HepG2 (cell line): ENCODE results near the gene COX5B. TPM values are rescaled to one million over a fixed set of nuclear protein-coding genes. Genes with fewer than 3 reads are reported as not detected.

Experiments
- AGO2 ChIP-seq: fragments of 200-400 bp; formaldehyde crosslinking; optimal IDR thresholded peaks from 2 replicates; pipeline ENCODE3; 2017; ENCODE audit warnings: mild to moderate bottlenecking, low read depth, low read length, moderate library complexity
- CCAR2 ChIP-seq: fragments of 200-400 bp; formaldehyde crosslinking; optimal IDR thresholded peaks from 2 replicates; pipeline ENCODE3; 2018; ENCODE audit warnings: low read depth, mild to moderate bottlenecking, low read length, moderate library complexity
- CENPT ChIP-seq: sonication (generic); formaldehyde crosslinking; IDR thresholded peaks from 2 replicates; pipeline ENCODE4 v1.8.0; 2022; ENCODE audit warnings: low read depth, mild to moderate bottlenecking, moderate library complexity, missing genetic modification reagents
- ETV5 ChIP-seq: IDR thresholded peaks from 2 replicates; pipeline ENCODE4 v1.6.1; 2018; ENCODE audit warnings: missing biosample characterization, missing genetic modification reagents, inconsistent platforms, borderline replicate concordance
- FOXM1 ChIP-seq: sonication (generic); formaldehyde crosslinking; IDR thresholded peaks from 2 replicates; pipeline ENCODE4 v1.5.0; 2020; ENCODE audit warnings: missing genetic modification reagents
- NONO ChIP-seq, 2 experiments: fragments of 450-650 bp in 1 of 2; sonication (generic) in 1 of 2; formaldehyde crosslinking in 1 of 2; IDR thresholded peaks in 1 of 2; conservative IDR thresholded peaks in 1 of 2; 2 replicates each; pipeline versions ENCODE4 v1.6.1 to v1.8.0; 2017 to 2022; ENCODE audit warnings: mild to moderate bottlenecking in 1 of 2, missing genetic modification reagents in 1 of 2, moderate library complexity in 1 of 2
- RAD51 ChIP-seq: fragments of 450-650 bp; IDR thresholded peaks from 2 replicates; pipeline ENCODE4 v1.6.1; 2016; ENCODE audit warnings: borderline replicate concordance
- RFXAP ChIP-seq: sonication (generic); formaldehyde crosslinking; IDR thresholded peaks from 2 replicates; pipeline ENCODE4 v1.4.0; 2020; ENCODE audit warnings: missing genetic modification reagents, borderline replicate concordance
- SSRP1 ChIP-seq: IDR thresholded peaks from 2 replicates; pipeline ENCODE4 v1.6.1; 2016; ENCODE audit warnings: control low read depth
- ZKSCAN1 ChIP-seq: fragments of 150-350 bp; IDR thresholded peaks from 2 replicates; pipeline ENCODE4 v1.6.1; 2014; ENCODE audit warnings: low read length
- ZKSCAN5 ChIP-seq: sonication (generic); formaldehyde crosslinking; IDR thresholded peaks from 2 replicates; pipeline ENCODE4 v1.5.1; 2020; ENCODE audit warnings: mild to moderate bottlenecking, missing genetic modification reagents
- ZMYM3 ChIP-seq: sonication (generic); formaldehyde crosslinking; IDR thresholded peaks from 2 replicates; pipeline ENCODE4 v1.5.1; 2020; ENCODE audit warnings: mild to moderate bottlenecking, missing genetic modification reagents
- ZNF256 ChIP-seq: sonication (generic); formaldehyde crosslinking; conservative IDR thresholded peaks from 2 replicates; pipeline ENCODE4 v1.4.0; 2020; ENCODE audit warnings: missing genetic modification reagents
- ZNF33A ChIP-seq: sonication (generic); formaldehyde crosslinking; IDR thresholded peaks from 2 replicates; pipeline ENCODE4 v1.5.1; 2020; ENCODE audit warnings: missing genetic modification reagents, mild to moderate bottlenecking, moderate library complexity, borderline replicate concordance
- ZNF382 ChIP-seq: sonication (generic); formaldehyde crosslinking; IDR thresholded peaks from 2 replicates; pipeline ENCODE4 v1.5.0; 2020; ENCODE audit warnings: missing genetic modification reagents, mild to moderate bottlenecking, borderline replicate concordance
- ZNF468 ChIP-seq: sonication (generic); formaldehyde crosslinking; IDR thresholded peaks from 2 replicates; pipeline ENCODE4 v1.8.0; 2022; ENCODE audit warnings: mild to moderate bottlenecking, moderate library complexity, missing genetic modification reagents
- ZNF510 ChIP-seq: sonication (generic); formaldehyde crosslinking; IDR thresholded peaks from 2 replicates; pipeline ENCODE4 v1.4.0; 2020; ENCODE audit warnings: low read depth, mild to moderate bottlenecking, missing genetic modification reagents
- ZNF616 ChIP-seq: sonication (generic); formaldehyde crosslinking; IDR thresholded peaks from 2 replicates; pipeline ENCODE4 v1.5.0; 2020; ENCODE audit warnings: low read depth, mild to moderate bottlenecking, missing genetic modification reagents
- polyA plus RNA-seq, 8 experiments: library from polyadenylated mRNA; depleted of rRNA in 3 of 8; stranded (reverse) in 7 of 8; unstranded in 1 of 8; fragments of >200 nt; fragmentation: Illumina TruSeq in 4 of 8; extraction: Trizol in 4 of 8; gene quantifications; 2 replicates each; pipeline versions ENCODE4 v1.2.1 to v1.2.3, GENCODE V29; 2011 to 2016; ENCODE audit warnings: low read depth in 4 of 8, missing spikeins in 1 of 8, mixed read lengths in 1 of 8; ENCODE audit not compliant: insufficient read depth in 1 of 8
- total RNA-seq, 5 experiments: library from RNA; depleted of rRNA; stranded (reverse); fragments of >200 nt; fragmentation: Illumina TruSeq; extraction: Trizol; gene quantifications; 2 replicates each; pipeline ENCODE4 v1.2.3, GENCODE V29; 2016; ENCODE audit warnings: low read depth in 1 of 5
- TF ChIP-seq, protein P1 (sequence below), 2 experiments: sonication (generic) in 1 of 2; formaldehyde crosslinking in 1 of 2; IDR thresholded peaks; 2 replicates each; pipeline versions ENCODE4 v1.6.1 to v1.9.0; 2014 to 2022; ENCODE audit warnings: antibody characterized with exemption in 1 of 2, borderline replicate concordance in 1 of 2, inconsistent platforms in 1 of 2, low read depth in 1 of 2, missing genetic modification reagents in 1 of 2
- TF ChIP-seq, protein P2 (sequence below), 2 experiments: IDR thresholded peaks; 2 replicates each; pipeline ENCODE4 v1.6.1; 2011 to 2012; ENCODE audit warnings: low read length in 2 of 2, borderline replicate concordance in 1 of 2, low read depth in 1 of 2, mild to moderate bottlenecking in 1 of 2, moderate library complexity in 1 of 2

The COX5B gene
- total and polyA plus RNA-seq, 2 of the 13 experiments (the other 11 are each of a cell fraction or from before 2014, with no cell fraction given), result 453 to 536 TPM

DNA sequence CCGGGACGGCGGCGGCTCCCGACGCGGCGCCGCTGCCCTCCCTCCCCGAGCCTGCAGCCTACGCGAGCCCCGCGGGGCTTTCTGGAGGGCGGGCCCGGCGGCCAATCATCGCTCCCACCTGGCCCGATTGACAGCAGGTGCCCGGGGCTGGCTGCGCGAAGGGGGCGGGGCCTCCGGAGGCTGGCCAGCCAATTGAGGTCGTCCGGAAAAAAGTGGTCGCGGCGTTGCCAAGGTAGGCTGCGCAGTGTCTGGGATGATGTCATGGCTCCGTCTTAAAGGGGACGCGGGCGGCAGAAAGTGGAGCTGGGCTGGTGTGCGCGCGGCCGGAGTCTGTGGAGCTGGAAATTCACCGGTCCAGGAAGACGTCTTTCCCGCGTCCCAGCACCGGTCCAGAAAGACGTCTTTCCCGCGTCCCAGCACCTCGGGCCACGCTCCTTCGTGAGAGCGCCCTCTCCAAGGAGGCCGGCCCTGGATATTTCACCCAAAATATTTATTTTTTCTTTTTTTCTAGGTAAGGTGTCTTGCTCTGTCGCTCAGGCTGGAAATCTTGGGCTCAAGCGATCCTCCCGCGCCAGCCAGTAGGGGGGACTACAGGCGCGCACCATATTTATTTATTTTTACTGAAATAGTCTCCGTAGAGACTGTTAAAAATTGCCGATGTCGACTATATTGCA is 18.2 kb downstream of the COX5B start, which contains the start of gene ACTR1B (continued):
- no peak for TF ChIP-seq ZKSCAN1
- TF ChIP-seq RFXAP, result peak; percentile 99
- no peak for TF ChIP-seq ZNF468 (CRISPR knock-in tag)
- no peak for TF ChIP-seq ZNF616 (CRISPR knock-in tag)
- TF ChIP-seq, protein P1, sequence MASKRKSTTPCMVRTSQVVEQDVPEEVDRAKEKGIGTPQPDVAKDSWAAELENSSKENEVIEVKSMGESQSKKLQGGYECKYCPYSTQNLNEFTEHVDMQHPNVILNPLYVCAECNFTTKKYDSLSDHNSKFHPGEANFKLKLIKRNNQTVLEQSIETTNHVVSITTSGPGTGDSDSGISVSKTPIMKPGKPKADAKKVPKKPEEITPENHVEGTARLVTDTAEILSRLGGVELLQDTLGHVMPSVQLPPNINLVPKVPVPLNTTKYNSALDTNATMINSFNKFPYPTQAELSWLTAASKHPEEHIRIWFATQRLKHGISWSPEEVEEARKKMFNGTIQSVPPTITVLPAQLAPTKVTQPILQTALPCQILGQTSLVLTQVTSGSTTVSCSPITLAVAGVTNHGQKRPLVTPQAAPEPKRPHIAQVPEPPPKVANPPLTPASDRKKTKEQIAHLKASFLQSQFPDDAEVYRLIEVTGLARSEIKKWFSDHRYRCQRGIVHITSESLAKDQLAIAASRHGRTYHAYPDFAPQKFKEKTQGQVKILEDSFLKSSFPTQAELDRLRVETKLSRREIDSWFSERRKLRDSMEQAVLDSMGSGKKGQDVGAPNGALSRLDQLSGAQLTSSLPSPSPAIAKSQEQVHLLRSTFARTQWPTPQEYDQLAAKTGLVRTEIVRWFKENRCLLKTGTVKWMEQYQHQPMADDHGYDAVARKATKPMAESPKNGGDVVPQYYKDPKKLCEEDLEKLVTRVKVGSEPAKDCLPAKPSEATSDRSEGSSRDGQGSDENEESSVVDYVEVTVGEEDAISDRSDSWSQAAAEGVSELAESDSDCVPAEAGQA (IDR thresholded peaks at IDR 0.05; ENCODE audit: low read depth), result peak; percentile 51
- TF ChIP-seq, protein P1 (CRISPR knock-in tag; IDR thresholded peaks at IDR 0.05; ENCODE audit: borderline replicate concordance), result 0 out of 2 replicates have a peak, but pooled peaks have one; percentile 54
- TF ChIP-seq, protein P2, sequence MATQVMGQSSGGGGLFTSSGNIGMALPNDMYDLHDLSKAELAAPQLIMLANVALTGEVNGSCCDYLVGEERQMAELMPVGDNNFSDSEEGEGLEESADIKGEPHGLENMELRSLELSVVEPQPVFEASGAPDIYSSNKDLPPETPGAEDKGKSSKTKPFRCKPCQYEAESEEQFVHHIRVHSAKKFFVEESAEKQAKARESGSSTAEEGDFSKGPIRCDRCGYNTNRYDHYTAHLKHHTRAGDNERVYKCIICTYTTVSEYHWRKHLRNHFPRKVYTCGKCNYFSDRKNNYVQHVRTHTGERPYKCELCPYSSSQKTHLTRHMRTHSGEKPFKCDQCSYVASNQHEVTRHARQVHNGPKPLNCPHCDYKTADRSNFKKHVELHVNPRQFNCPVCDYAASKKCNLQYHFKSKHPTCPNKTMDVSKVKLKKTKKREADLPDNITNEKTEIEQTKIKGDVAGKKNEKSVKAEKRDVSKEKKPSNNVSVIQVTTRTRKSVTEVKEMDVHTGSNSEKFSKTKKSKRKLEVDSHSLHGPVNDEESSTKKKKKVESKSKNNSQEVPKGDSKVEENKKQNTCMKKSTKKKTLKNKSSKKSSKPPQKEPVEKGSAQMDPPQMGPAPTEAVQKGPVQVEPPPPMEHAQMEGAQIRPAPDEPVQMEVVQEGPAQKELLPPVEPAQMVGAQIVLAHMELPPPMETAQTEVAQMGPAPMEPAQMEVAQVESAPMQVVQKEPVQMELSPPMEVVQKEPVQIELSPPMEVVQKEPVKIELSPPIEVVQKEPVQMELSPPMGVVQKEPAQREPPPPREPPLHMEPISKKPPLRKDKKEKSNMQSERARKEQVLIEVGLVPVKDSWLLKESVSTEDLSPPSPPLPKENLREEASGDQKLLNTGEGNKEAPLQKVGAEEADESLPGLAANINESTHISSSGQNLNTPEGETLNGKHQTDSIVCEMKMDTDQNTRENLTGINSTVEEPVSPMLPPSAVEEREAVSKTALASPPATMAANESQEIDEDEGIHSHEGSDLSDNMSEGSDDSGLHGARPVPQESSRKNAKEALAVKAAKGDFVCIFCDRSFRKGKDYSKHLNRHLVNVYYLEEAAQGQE (IDR thresholded peaks at IDR 0.05; ENCODE audit: borderline replicate concordance in 1 of 2, low read depth in 1 of 2, low read length in 2 of 2), result no peak
- peak; percentile 49; the same call in 1 of the 2 replicates for TF ChIP-seq ETV5
- no peak for TF ChIP-seq FOXM1 (CRISPR knock-in tag)
- TF ChIP-seq ZKSCAN5 (CRISPR knock-in tag), result no peak
- TF ChIP-seq ZNF382, result no peak
- TF ChIP-seq AGO2, result no peak
- TF ChIP-seq NONO (IDR thresholded peaks at IDR 0.05), result no peak
- no peak for TF ChIP-seq NONO (CRISPR knock-in tag; conservative IDR thresholded peaks at IDR 0.05)
- TF ChIP-seq ZNF256 (CRISPR knock-in tag), result peak; percentile 76
- TF ChIP-seq RAD51, result no peak
- no peak for TF ChIP-seq CCAR2
- no peak for TF ChIP-seq CENPT
- TF ChIP-seq ZNF33A, result no peak
- TF ChIP-seq SSRP1 (CRISPR knock-in tag), result no peak
- TF ChIP-seq ZNF510 (CRISPR knock-in tag), result no peak; the same call in 1 of the 2 replicates
- peak; percentile 54; the same call in 1 of the 2 replicates for TF ChIP-seq ZMYM3 (CRISPR knock-in tag)
